ENCODE data around the gene BRSK1.

The BRSK1 gene

DNA sequence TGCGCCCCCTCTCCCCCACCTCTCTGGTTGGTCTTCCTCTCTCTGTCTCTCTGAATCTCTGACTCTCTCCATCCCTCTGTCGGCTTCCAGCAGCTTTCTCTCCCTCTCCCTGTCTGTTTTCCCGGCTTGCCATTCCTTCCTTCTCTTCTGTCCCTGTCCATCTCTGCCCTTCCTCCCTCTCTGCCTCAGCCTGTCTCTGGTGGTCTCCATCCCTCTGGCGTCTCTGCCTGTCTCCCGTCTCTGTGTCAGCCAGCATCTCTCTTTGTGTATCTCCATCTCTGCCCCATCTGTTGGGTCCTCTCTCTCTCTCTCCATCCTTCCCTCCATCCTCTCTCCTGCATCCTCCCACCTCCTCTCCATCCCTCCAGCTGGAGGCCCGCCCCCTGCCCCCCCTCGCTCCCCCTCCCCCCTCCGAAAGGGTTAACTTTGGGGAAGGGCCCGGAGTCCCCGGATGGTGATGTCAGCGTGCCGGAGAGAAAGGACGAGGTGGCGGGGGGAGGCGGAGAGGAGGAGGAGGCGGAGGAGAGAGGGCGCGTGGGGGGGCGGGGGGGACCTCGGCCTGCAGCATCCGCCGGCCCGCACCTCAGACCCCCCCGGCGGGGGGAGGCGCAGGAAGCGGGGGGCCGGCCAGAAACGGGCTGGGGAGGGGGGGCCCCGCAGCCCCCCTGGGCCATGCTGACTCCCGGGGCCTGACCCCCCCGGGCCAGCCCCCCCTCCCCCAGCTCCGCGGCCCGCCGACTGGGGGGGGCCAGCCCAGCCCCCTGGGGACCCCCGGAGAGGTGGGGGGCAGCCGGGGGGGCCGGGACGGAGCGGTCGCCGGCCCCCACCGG is at the start of gene BRSK1:
TSS of gene BRSK1 (plus strand) at position 450 of the 830 bp plus-strand sequence. CDS start 446 bp downstream, outside the sequence.
- Histone ChIP-seq H3K27ac (ENCODE audit: low read depth, low read length) (no peak within 1 kb of the TSS), H3K4me1 (ENCODE audit: control insufficient read depth in 1 of 2, insufficient read depth in 2 of 2, low read length in 2 of 2) (peaks cover 4 to 17% of the 10 kb centered on the region in 2 donors)

GRCh38 chr19:55238030-55238429 is 45.8 kb upstream of the BRSK1 start:
- H3K27me3 ChIP-seq (ENCODE audit: control insufficient read depth in 1 of 2, insufficient read depth in 2 of 2, low read length in 2 of 2), result no peaks in the 10 kb centered on the region
- H3K4me3 ChIP-seq (ENCODE audit: low read depth in 1 of 2, low read length in 2 of 2), result no peak overlapping the region
- no peaks in the 10 kb centered on the region for H3K4me1 ChIP-seq (ENCODE audit: control insufficient read depth in 1 of 2, insufficient read depth in 2 of 2, low read length in 2 of 2)
- no peak overlapping the region for H3K9ac ChIP-seq (ENCODE audit: low read depth in 1 of 2, low read length in 2 of 2)
- no peak overlapping the region for H3K27ac ChIP-seq (ENCODE audit: low read depth, low read length)
- peaks cover 67 to 82% of the 10 kb centered on the region in 2 donors for H3K36me3 ChIP-seq (ENCODE audit: control insufficient read depth in 1 of 2, insufficient read depth in 2 of 2, low read length in 2 of 2)
- no peaks in the 10 kb centered on the region for H3K9me3 ChIP-seq (ENCODE audit: control insufficient read depth in 1 of 2, low read length in 2 of 2)

More for the DNA sequence above, at the start of gene BRSK1:
- H3K9me3 ChIP-seq (ENCODE audit: control insufficient read depth in 1 of 2, low read length in 2 of 2), result no peaks in the 10 kb centered on the region
- H3K27me3 ChIP-seq (ENCODE audit: control insufficient read depth in 1 of 2, insufficient read depth in 2 of 2, low read length in 2 of 2), result peaks cover 3 to 6% of the 10 kb centered on the region in 2 donors
- no peaks in the 10 kb centered on the region for H3K36me3 ChIP-seq (ENCODE audit: control insufficient read depth in 1 of 2, insufficient read depth in 2 of 2, low read length in 2 of 2)
- no peak within 1 kb of the TSS for H3K9ac ChIP-seq (ENCODE audit: low read depth in 1 of 2, low read length in 2 of 2)
- no peak within 1 kb of the TSS for H3K4me3 ChIP-seq (ENCODE audit: low read depth in 1 of 2, low read length in 2 of 2)

GRCh38 chr19:55239004-55239403 is 44.8 kb upstream of the BRSK1 start:
- H3K9me3 ChIP-seq (ENCODE audit: control insufficient read depth in 1 of 2, low read length in 2 of 2), result no peaks in the 10 kb centered on the region
- H3K9ac ChIP-seq (ENCODE audit: low read depth in 1 of 2, low read length in 2 of 2), result no peak overlapping the region
- H3K36me3 ChIP-seq (ENCODE audit: control insufficient read depth in 1 of 2, insufficient read depth in 2 of 2, low read length in 2 of 2), result peaks cover 66 to 87% of the 10 kb centered on the region in 2 donors
- H3K4me1 ChIP-seq (ENCODE audit: control insufficient read depth in 1 of 2, insufficient read depth in 2 of 2, low read length in 2 of 2), result no peaks in the 10 kb centered on the region
- no peak overlapping the region for H3K27ac ChIP-seq (ENCODE audit: low read depth, low read length)
- no peaks in the 10 kb centered on the region for H3K27me3 ChIP-seq (ENCODE audit: control insufficient read depth in 1 of 2, insufficient read depth in 2 of 2, low read length in 2 of 2)
- no peak overlapping the region for H3K4me3 ChIP-seq (ENCODE audit: low read depth in 1 of 2, low read length in 2 of 2)

GRCh38 chr19:55240713-55241020 is 43.1 kb upstream of the BRSK1 start:
- no peak overlapping the region for H3K9ac ChIP-seq (ENCODE audit: low read depth in 1 of 2, low read length in 2 of 2)
- H3K9me3 ChIP-seq (ENCODE audit: control insufficient read depth in 1 of 2, low read length in 2 of 2), result no peaks in the 10 kb centered on the region
- no peaks in the 10 kb centered on the region for H3K27me3 ChIP-seq (ENCODE audit: control insufficient read depth in 1 of 2, insufficient read depth in 2 of 2, low read length in 2 of 2)
- no peak overlapping the region for H3K27ac ChIP-seq (ENCODE audit: low read depth, low read length)
- peaks cover 62 to 94% of the 10 kb centered on the region in 2 donors for H3K36me3 ChIP-seq (ENCODE audit: control insufficient read depth in 1 of 2, insufficient read depth in 2 of 2, low read length in 2 of 2)
- no peaks in the 10 kb centered on the region for H3K4me1 ChIP-seq (ENCODE audit: control insufficient read depth in 1 of 2, insufficient read depth in 2 of 2, low read length in 2 of 2)
- no peak overlapping the region for H3K4me3 ChIP-seq (ENCODE audit: low read depth in 1 of 2, low read length in 2 of 2)

GRCh38 chr19:55241143-55241934 is 42.5 kb upstream of the BRSK1 start:
- H3K4me1 ChIP-seq (ENCODE audit: control insufficient read depth in 1 of 2, insufficient read depth in 2 of 2, low read length in 2 of 2), result no peaks in the 10 kb centered on the region
- H3K27ac ChIP-seq (ENCODE audit: low read depth, low read length), result no peak overlapping the region
- no peak overlapping the region for H3K9ac ChIP-seq (ENCODE audit: low read depth in 1 of 2, low read length in 2 of 2)
- H3K36me3 ChIP-seq (ENCODE audit: control insufficient read depth in 1 of 2, insufficient read depth in 2 of 2, low read length in 2 of 2), result peaks cover 63 to 93% of the 10 kb centered on the region in 2 donors
- H3K4me3 ChIP-seq (ENCODE audit: low read depth in 1 of 2, low read length in 2 of 2), result no peak overlapping the region
- H3K9me3 ChIP-seq (ENCODE audit: control insufficient read depth in 1 of 2, low read length in 2 of 2), result no peaks in the 10 kb centered on the region
- no peaks in the 10 kb centered on the region for H3K27me3 ChIP-seq (ENCODE audit: control insufficient read depth in 1 of 2, insufficient read depth in 2 of 2, low read length in 2 of 2)

- Histone ChIP-seq H3K9ac (ENCODE audit: low read depth in 1 of 2, low read length in 2 of 2) (no peak overlapping the region), H3K4me1 (ENCODE audit: control insufficient read depth in 1 of 2, insufficient read depth in 2 of 2, low read length in 2 of 2) (no peaks in the 10 kb centered on the region), H3K36me3 (ENCODE audit: control insufficient read depth in 1 of 2, insufficient read depth in 2 of 2, low read length in 2 of 2) (peaks cover 62 to 93% of the 10 kb centered on the region in 2 donors), H3K27me3 (ENCODE audit: control insufficient read depth in 1 of 2, insufficient read depth in 2 of 2, low read length in 2 of 2) (no peaks in the 10 kb centered on the region), H3K27ac (ENCODE audit: low read depth, low read length) (no peak overlapping the region), H3K9me3 (ENCODE audit: control insufficient read depth in 1 of 2, low read length in 2 of 2) (no peaks in the 10 kb centered on the region), H3K4me3 (ENCODE audit: low read depth in 1 of 2, low read length in 2 of 2) (no peak overlapping the region)
Observed at GRCh38 chr19:55241935-55242464, 41.8 kb upstream of the BRSK1 start.

DNA sequence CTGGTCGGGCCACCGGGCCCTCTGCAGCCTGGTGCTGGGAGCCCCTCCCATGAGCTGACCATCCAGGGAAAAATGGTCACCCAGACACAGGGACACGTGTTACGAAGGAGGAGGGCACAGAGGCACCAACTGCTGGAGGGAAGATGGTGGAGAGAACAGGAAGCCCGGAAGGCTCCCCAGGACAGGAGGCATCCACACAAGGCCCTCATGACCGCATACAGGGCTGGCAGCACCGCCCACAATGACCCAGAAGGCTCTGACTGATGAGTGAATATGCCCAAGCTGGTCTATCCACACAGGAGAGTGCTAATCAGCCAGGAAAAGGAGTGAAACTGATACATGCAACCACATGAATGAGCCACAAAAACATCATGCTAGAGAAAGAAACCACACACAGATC is 41.3 kb upstream of the BRSK1 start:
- peaks cover 0 to 4% of the 10 kb centered on the region in 2 donors for H3K4me1 ChIP-seq (ENCODE audit: control insufficient read depth in 1 of 2, insufficient read depth in 2 of 2, low read length in 2 of 2)
- no peaks in the 10 kb centered on the region for H3K27me3 ChIP-seq (ENCODE audit: control insufficient read depth in 1 of 2, insufficient read depth in 2 of 2, low read length in 2 of 2)
- no peak overlapping the region for H3K9ac ChIP-seq (ENCODE audit: low read depth in 1 of 2, low read length in 2 of 2)
- no peak overlapping the region for H3K27ac ChIP-seq (ENCODE audit: low read depth, low read length)
- H3K9me3 ChIP-seq (ENCODE audit: control insufficient read depth in 1 of 2, low read length in 2 of 2), result no peaks in the 10 kb centered on the region
- H3K4me3 ChIP-seq (ENCODE audit: low read depth in 1 of 2, low read length in 2 of 2), result no peak overlapping the region
- H3K36me3 ChIP-seq (ENCODE audit: control insufficient read depth in 1 of 2, insufficient read depth in 2 of 2, low read length in 2 of 2), result peaks cover 57 to 88% of the 10 kb centered on the region in 2 donors

DNA sequence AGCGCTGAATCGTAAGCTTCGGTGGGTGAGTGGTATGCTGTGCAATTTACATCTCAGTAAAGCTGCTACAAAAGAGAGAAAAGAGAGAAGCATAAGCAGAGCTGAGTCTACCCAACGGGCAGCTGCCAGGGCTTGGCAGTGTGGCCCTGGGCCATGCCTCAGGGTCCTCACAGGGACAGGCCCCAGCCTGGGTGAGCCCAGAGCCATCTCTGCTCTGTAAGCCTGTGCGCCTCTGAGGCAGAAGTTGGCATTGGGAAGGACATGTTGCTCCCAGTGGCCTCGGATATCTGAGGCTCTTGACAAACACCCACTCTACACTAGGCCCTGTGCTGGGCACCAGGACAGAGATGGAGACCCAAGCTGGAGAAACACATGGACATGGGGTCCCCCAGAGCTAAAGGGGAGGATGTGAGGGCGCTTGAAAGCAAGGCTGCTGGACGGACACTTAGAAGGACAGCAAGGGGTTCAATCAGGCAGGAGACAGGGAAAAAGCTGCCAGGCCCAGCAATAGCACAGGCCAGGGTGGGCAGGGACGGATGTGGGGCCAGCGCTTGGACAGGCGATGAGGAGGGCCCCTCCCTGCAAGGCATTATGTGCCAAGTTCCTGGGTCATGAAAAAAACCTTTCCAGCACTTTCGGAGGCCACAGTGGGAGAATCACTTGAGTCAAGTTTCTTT is 39.7 kb upstream of the BRSK1 start:
- H3K9ac ChIP-seq (ENCODE audit: low read depth in 1 of 2, low read length in 2 of 2), result no peak overlapping the region
- H3K27ac ChIP-seq (ENCODE audit: low read depth, low read length), result no peak overlapping the region
- H3K36me3 ChIP-seq (ENCODE audit: control insufficient read depth in 1 of 2, insufficient read depth in 2 of 2, low read length in 2 of 2), result peaks cover 46 to 76% of the 10 kb centered on the region in 2 donors
- peaks cover 15 to 18% of the 10 kb centered on the region in 2 donors for H3K4me1 ChIP-seq (ENCODE audit: control insufficient read depth in 1 of 2, insufficient read depth in 2 of 2, low read length in 2 of 2)
- H3K27me3 ChIP-seq (ENCODE audit: control insufficient read depth in 1 of 2, insufficient read depth in 2 of 2, low read length in 2 of 2), result no peaks in the 10 kb centered on the region
- H3K9me3 ChIP-seq (ENCODE audit: control insufficient read depth in 1 of 2, low read length in 2 of 2), result no peaks in the 10 kb centered on the region
- no peak overlapping the region for H3K4me3 ChIP-seq (ENCODE audit: low read depth in 1 of 2, low read length in 2 of 2)

GRCh38 chr19:55245236-55245904 is 38.4 kb upstream of the BRSK1 start:
- Histone ChIP-seq H3K27ac (ENCODE audit: low read depth, low read length) (no peak overlapping the region), H3K4me1 (ENCODE audit: control insufficient read depth in 1 of 2, insufficient read depth in 2 of 2, low read length in 2 of 2) (peaks cover 18 to 19% of the 10 kb centered on the region in 2 donors), H3K27me3 (ENCODE audit: control insufficient read depth in 1 of 2, insufficient read depth in 2 of 2, low read length in 2 of 2) (no peaks in the 10 kb centered on the region), H3K36me3 (ENCODE audit: control insufficient read depth in 1 of 2, insufficient read depth in 2 of 2, low read length in 2 of 2) (peaks cover 38 to 70% of the 10 kb centered on the region in 2 donors), H3K4me3 (ENCODE audit: low read depth in 1 of 2, low read length in 2 of 2) (no peak overlapping the region), H3K9me3 (ENCODE audit: control insufficient read depth in 1 of 2, low read length in 2 of 2) (no peaks in the 10 kb centered on the region), H3K9ac (ENCODE audit: low read depth in 1 of 2, low read length in 2 of 2) (no peak overlapping the region)
